ENCODE data around the gene CCDC6.

Gene CCDC6

DNA sequence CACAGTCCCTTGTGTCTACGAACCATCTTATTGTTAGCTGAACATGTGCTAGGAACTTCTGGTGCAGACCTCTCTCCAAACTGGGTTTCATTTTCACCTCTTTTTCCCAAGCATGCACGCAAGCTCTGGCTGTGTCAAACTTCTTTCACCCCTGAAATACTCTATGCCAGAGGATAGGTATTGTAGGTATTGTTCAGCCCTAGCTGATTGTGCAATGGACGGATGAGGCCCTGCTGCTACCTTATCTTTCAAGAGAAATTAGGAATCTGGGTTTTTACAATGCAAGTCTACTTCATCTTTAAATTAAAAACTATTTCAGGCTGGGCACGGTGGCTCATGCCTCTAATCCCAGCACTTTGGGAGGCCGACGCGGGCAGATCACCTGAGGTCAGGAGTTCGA, 124.8 kb downstream of the CCDC6 start:
- H3K4me2 ChIP-seq (ENCODE audit: low read length), result no peak overlapping the region
- H3K27me3 ChIP-seq (ENCODE audit: insufficient read depth, low read length), result no peaks in the 10 kb centered on the region
- H3K4me3 ChIP-seq (ENCODE audit: low read depth, low read length, poor library complexity, severe bottlenecking), result no peak overlapping the region
- H3F3A ChIP-seq (ENCODE audit: insufficient read depth, low read length), result no peaks in the 10 kb centered on the region
- no peak for TF ChIP-seq EZH2 (IDR thresholded peaks at IDR 0.05; ENCODE audit: borderline replicate concordance, low read length)
- TF ChIP-seq, protein P1, sequence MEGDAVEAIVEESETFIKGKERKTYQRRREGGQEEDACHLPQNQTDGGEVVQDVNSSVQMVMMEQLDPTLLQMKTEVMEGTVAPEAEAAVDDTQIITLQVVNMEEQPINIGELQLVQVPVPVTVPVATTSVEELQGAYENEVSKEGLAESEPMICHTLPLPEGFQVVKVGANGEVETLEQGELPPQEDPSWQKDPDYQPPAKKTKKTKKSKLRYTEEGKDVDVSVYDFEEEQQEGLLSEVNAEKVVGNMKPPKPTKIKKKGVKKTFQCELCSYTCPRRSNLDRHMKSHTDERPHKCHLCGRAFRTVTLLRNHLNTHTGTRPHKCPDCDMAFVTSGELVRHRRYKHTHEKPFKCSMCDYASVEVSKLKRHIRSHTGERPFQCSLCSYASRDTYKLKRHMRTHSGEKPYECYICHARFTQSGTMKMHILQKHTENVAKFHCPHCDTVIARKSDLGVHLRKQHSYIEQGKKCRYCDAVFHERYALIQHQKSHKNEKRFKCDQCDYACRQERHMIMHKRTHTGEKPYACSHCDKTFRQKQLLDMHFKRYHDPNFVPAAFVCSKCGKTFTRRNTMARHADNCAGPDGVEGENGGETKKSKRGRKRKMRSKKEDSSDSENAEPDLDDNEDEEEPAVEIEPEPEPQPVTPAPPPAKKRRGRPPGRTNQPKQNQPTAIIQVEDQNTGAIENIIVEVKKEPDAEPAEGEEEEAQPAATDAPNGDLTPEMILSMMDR (IDR thresholded peaks at IDR 0.05; ENCODE audit: low read length), result no peak
- H3K9ac ChIP-seq (ENCODE audit: low read length), result no peak overlapping the region
- no peak overlapping the region for H3K27ac ChIP-seq (ENCODE audit: low read depth, low read length, poor library complexity, severe bottlenecking)
- H3K36me3 ChIP-seq (ENCODE audit: insufficient read depth, low read length), result no peaks in the 10 kb centered on the region
- no peaks in the 10 kb centered on the region for H3K9me3 ChIP-seq (ENCODE audit: low read length)
- no peaks in the 10 kb centered on the region for H3K79me2 ChIP-seq (ENCODE audit: insufficient read depth, low read length)
- no peak overlapping the region for H2AFZ ChIP-seq (ENCODE audit: low read length)
- no peaks in the 10 kb centered on the region for H4K20me1 ChIP-seq (ENCODE audit: insufficient read depth, low read length)
- H3K9me2 ChIP-seq (ENCODE audit: low read depth, low read length), result no peaks in the 10 kb centered on the region
- no peaks in the 10 kb centered on the region for H3K4me1 ChIP-seq (ENCODE audit: insufficient read depth, low read length, severe bottlenecking)

DNA sequence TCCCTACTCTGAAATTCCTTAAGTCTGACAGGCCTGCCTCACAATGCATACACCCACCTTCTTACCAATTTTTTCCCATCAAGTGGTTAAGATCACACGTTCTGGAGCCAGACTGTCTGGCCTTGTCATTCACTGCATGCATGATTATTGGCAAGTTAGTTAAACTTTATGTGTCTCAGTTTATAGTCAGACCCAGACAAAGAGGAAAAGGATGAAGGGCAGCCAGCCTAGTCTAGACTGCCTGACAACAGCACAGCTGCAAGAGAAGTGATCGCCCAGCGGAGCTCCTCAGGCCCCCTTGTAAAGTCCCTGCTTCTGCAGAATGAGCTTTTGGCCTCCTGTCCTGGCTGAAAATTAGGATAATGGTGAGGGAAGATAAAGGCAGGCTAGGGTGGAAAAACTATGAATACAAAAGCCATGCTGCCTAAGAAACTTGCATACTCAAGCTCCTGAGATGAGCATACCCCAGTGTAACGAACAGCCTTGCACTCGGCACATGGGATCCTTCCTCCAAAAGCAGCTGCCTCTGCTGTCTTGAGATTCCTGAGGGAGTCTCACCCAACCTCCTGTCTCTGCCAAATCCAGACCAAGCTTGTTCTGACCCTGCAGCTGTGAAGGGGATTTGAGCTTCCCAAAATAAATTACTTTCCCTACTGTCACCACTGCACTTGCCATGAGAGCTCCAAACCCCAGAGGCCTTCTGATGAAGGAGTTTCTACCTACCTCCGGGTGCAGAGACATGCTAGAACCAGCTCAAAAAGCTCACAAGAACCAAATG, 126.4 kb downstream of the CCDC6 start:
- no peak overlapping the region for H3K27ac ChIP-seq (ENCODE audit: low read depth, low read length, poor library complexity, severe bottlenecking)
- H3K4me2 ChIP-seq (ENCODE audit: low read length), result no peak overlapping the region
- H3K9ac ChIP-seq (ENCODE audit: low read length), result no peak overlapping the region
- no peaks in the 10 kb centered on the region for H3K27me3 ChIP-seq (ENCODE audit: insufficient read depth, low read length)
- H3K4me1 ChIP-seq (ENCODE audit: insufficient read depth, low read length, severe bottlenecking), result no peaks in the 10 kb centered on the region
- H3K9me3 ChIP-seq (ENCODE audit: low read length), result no peaks in the 10 kb centered on the region
- no peaks in the 10 kb centered on the region for H4K20me1 ChIP-seq (ENCODE audit: insufficient read depth, low read length)
- H3K36me3 ChIP-seq (ENCODE audit: insufficient read depth, low read length), result no peaks in the 10 kb centered on the region
- H3F3A ChIP-seq (ENCODE audit: insufficient read depth, low read length), result no peaks in the 10 kb centered on the region
- H3K4me3 ChIP-seq (ENCODE audit: low read depth, low read length, poor library complexity, severe bottlenecking), result no peak overlapping the region
- H3K79me2 ChIP-seq (ENCODE audit: insufficient read depth, low read length), result no peaks in the 10 kb centered on the region
- TF ChIP-seq, protein P1 (IDR thresholded peaks at IDR 0.05; ENCODE audit: low read length), result no peak
- no peaks in the 10 kb centered on the region for H3K9me2 ChIP-seq (ENCODE audit: low read depth, low read length)
- H2AFZ ChIP-seq (ENCODE audit: low read length), result no peak overlapping the region

DNA sequence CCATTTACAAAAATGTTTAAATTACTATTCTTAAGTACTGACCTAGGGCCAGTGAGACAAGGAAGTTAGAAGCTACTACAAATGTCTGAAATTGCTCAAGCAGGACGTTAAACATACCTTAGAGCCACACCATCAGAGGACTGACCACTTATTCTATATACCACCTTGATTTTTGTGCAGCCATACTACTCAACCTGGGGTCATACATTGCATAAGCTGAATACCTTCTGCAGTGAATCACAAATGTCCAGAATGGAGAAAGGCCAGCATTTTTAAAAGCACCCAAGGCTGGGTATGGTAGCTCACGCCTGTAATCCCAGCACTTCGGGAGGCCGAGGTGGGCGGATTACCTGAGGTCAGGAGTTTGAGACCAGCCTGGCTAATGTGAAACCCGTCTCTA, 131.9 kb downstream of the CCDC6 start:
- Histone ChIP-seq H3K36me3 (ENCODE audit: insufficient read depth, low read length) (no peaks in the 10 kb centered on the region), H3K27ac (ENCODE audit: low read depth, low read length, poor library complexity, severe bottlenecking) (no peak overlapping the region), H3F3A (ENCODE audit: insufficient read depth, low read length) (no peaks in the 10 kb centered on the region), H3K9me2 (ENCODE audit: low read depth, low read length) (no peaks in the 10 kb centered on the region), H3K4me1 (ENCODE audit: insufficient read depth, low read length, severe bottlenecking) (no peaks in the 10 kb centered on the region), H3K79me2 (ENCODE audit: insufficient read depth, low read length) (no peaks in the 10 kb centered on the region), H2AFZ (ENCODE audit: low read length) (no peak overlapping the region), H3K4me2 (ENCODE audit: low read length) (no peak overlapping the region), H3K4me3 (ENCODE audit: low read depth, low read length, poor library complexity, severe bottlenecking) (no peak overlapping the region), H3K9me3 (ENCODE audit: low read length) (no peaks in the 10 kb centered on the region), H3K27me3 (ENCODE audit: insufficient read depth, low read length) (no peaks in the 10 kb centered on the region), H4K20me1 (ENCODE audit: insufficient read depth, low read length) (no peaks in the 10 kb centered on the region), H3K9ac (ENCODE audit: low read length) (no peak overlapping the region)
- no peak for TF ChIP-seq EZH2 (IDR thresholded peaks at IDR 0.05; ENCODE audit: borderline replicate concordance, low read length)
- TF ChIP-seq, protein P1 (IDR thresholded peaks at IDR 0.05; ENCODE audit: low read length), result no peak

Measured in OCI-LY1 (cell line).